Measurements from ENCODE around the gene ABCA7.

GRCh38 chr19:1032264-1032867 lies 7.5 kb upstream of the ABCA7 start:
- TF ChIP-seq POLR2A (IDR thresholded peaks at IDR 0.05): no peak
- no peak for TF ChIP-seq CTCF (IDR thresholded peaks at IDR 0.05)
